HG02798 (cell line): ENCODE measurements around the gene PPP1R3F.
"Not testable (repeated sequence)": the region's sequence is repeated elsewhere in the genome, so short reads cannot be mapped to it uniquely, and the experiment has no call there.

ENCODE experiments used
- ATAC-seq: cut with Tn5 transposase; IDR thresholded peaks from one replicate; pipeline ENCODE4 v1.9.1; 2021; ENCODE audit warnings: mild to moderate bottlenecking; ENCODE audit not compliant: unreplicated experiment, poor library complexity

Gene PPP1R3F

DNA sequence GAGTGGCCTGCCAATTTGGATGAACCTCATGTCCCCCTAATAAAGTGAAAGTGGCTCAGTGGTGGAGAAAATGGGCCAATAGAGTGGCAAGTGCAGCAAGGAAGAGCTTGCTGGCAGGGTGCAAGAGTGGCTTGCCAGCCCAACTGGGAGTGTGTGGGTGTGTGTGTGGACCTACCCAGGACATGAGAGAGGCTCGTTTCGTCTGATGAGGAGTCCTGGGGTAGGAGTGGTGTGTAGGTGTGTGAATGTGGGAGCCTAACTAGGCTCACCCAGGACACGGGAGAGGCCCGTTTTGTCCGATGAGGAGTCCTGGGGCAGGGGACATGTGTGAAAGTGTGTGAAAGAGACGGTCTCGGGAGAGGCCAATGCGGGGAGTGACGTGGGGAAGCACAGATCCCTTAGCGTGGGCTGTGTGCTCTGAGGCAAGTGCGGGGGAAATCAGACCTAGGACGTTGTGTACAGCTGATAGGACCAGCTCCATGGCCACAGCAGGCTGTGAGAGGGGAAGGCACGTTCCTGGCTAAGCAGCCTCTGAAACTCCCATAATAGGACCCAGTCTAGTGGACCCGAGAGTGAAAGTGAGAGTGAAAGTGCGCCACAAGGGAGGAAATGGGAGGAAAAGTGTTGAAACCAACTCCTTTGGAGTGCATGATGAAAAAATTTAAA, 39.1 kb downstream of the PPP1R3F start:
- ATAC-seq, result peak; percentile 37

GRCh38 chrX:49309401-49309981, 39.9 kb downstream of the PPP1R3F start:
- ATAC-seq, result no peak

- ATAC-seq, result no peak
Observed at GRCh38 chrX:49310371-49310770, 40.8 kb downstream of the PPP1R3F start.

- ATAC-seq, result no peak
Observed at GRCh38 chrX:49312176-49312575, 42.6 kb downstream of the PPP1R3F start.

GRCh38 chrX:49316085-49316484, 46.5 kb downstream of the PPP1R3F start:
- no peak for ATAC-seq

GRCh38 chrX:49321737-49322136, 52.1 kb downstream of the PPP1R3F start, which contains the start of gene GAGE12J:
Gene GAGE12J, plus strand, starts transcription at chrX:49322037. Its CDS starts 1,157 bp downstream, at chrX:49323194.
- ATAC-seq, result not testable (repeated sequence)

DNA sequence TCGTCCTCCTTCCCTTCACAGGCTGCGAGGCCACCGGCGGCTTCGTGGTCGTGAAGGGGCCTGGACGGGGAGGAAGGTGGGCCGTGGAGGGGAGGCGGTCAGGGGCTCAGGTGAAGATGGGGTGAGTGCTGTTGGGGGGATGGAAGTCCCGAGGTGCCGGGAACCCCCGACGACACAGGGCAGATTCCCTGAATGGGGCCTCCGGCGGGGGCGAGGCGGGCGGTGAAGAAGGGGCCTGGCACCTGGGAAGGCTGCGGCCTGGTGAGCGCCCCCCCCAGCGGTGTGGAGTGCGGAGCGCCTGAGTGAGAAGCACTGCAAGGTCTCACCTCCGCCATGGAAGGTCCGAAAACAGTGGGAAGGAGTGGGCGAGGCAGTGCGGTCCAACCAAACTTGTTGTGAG, 52.7 kb downstream of the PPP1R3F start:
- not testable (repeated sequence) for ATAC-seq

DNA sequence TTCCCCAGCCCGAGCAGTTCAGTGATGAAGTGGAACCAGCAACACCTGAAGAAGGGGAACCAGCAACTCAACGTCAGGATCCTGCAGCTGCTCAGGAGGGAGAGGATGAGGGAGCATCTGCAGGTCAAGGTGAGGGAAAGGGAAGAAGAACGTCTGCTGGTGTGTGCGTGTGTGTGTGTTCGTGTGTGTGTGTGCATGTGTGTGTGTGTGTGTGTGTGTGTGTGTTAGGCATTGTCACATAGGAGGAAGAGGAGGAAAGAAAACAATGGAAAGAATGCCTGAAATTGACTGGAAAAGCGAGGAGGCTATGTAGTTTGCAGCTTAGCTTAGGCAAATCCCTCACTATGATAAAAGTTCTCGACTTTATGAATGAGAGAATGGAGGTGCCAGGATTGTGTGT, 54.1 kb downstream of the PPP1R3F start:
- ATAC-seq, result not testable (repeated sequence)

DNA sequence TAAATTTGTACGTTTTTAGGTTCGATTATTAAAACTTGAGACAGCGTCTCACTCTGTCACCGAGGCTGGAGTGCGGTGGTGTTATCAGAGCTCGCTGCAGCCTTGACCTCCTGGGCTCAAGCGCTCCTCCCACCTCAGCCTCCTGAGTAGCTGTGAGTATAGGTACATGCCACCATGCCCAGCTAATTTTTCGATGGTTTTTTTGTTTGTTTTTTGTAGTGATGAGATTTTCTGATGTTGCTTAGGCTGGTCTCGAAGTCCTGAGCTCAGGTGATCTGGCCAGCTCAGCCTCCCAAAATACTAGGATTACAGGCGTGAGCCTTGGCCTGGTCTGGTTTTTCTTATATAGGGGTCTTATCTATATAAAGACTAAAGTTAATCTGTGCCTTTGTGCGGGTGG, 60.8 kb downstream of the PPP1R3F start:
- not testable (repeated sequence) for ATAC-seq

- not testable (repeated sequence) for ATAC-seq
Observed at GRCh38 chrX:49331282-49331681, 61.7 kb downstream of the PPP1R3F start, which contains the start of gene GAGE13. Gene GAGE13, plus strand, starts transcription at chrX:49331582. Its CDS starts 1,156 bp downstream, at chrX:49332738.

DNA sequence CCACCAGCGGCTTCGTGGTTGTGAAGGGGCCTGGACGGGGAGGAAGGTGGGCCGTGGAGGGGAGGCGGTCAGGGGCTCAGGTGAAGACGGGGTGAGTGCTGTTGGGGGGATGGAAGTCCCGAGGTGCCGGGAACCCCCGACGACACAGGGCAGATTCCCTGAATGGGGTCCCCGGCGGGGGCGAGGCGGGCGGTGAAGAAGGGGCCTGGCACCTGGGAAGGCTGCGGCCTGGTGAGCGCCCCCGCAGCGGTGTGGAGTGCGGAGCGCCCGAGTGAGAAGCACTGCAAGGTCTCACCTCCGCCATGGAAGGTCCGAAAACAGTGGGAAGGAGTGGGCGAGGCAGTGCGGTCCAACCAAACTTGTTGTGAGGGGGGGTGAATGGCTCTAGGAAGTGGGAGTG, 62.2 kb downstream of the PPP1R3F start:
- ATAC-seq, result not testable (repeated sequence)
